HG02623 (cell line): ENCODE data around the gene USP6NL.
"Not testable (repeated sequence)": the region's sequence is repeated elsewhere in the genome, so short reads cannot be mapped to it uniquely, and the experiment has no call there.

Experiments used
- ATAC-seq: cut with Tn5 transposase; IDR thresholded peaks from one replicate; pipeline ENCODE4 v1.9.1; 2021; ENCODE audit warnings: moderate library complexity; ENCODE audit not compliant: unreplicated experiment

Gene USP6NL

DNA sequence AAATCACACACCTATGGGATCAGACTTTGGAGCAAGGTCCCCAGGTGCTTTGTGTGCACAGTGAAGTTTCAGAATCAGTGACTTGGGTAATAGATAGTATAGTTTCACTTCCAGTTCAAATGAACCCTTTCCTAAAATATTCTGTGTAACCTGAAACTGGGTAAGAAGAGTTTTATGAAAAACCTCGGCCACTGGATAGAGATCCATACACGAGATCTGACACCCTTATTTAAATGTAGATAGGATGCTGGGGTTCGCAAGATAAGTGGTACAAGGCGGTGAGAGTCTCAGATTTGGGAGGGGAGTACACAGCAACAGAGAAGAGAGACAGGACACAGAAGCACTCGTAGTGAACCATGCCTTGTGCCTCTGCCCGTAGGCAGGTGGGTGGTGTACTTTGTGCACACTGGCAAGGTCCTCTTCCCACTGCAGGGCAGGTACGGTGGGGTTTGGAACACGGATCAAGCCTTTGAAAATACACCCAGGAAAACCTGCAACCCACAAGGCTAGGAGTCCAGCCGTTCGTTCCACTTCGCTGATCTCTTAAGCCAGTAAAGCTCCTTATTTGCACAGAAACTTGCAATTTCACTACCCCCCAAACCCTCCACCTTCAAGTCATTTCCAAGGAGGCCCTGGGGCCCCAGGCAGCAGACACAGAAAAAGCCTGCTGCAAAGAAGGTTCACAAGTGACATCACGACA lies 162.8 kb downstream of the USP6NL start:
- peak; percentile 85 for ATAC-seq

DNA sequence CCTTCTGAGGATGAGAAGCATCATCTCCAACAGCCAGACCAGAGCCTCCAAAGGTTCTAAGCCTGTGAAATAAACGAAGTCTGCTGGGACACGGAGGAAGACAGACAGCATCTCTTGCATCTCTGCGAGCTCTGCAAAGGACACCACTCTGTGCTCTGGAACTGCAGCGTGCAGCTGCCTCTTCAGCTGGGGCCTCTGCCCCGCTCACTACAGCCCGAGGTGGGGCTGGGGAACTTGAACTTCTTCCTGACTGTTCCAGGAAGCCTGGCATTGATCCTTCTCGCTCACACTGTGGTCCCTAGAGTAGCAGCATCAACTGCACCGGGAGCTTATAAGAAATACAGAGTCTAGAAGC lies 163.3 kb downstream of the USP6NL start:
- ATAC-seq, result peak; percentile 50

- no peak for ATAC-seq
Observed at GRCh38 chr10:11447586-11447985, 163.9 kb downstream of the USP6NL start.

GRCh38 chr10:11446864-11447263 lies 164.6 kb downstream of the USP6NL start:
- no peak for ATAC-seq

GRCh38 chr10:11446133-11446532 lies 165.3 kb downstream of the USP6NL start:
- no peak for ATAC-seq

DNA sequence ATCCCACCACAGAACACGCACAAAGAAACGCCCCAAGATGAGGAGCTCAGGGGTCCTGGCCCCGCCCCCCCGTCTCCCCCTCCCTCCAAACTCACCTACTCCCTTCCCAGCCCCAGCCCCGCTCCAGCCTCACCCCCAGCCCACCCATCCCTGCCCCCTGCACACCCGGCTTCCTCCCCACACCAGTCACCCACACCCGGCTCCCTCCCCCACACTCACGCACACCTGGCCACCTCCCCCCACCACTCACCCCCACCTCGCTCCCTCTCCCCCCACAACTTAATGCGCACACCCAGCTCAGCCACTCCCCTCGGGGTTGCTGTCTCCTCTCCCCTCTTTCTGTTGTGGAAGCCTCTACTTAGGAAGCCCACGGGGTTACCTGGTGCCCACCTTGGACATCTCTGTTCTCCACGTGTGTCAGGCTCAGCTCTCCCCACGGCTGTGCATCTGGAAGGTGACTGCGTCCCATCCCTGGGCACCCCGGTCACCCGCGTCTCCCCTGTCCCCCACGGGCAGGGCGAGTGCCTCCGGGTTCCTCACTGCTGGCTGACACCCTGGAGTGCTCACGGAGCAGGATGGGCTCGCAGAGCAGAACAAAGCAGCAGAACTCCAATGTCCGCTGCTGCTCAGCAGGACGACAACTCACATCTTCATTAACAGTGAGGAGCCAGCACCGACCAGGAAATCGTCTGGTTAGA lies 166.8 kb downstream of the USP6NL start:
- no peak for ATAC-seq

DNA sequence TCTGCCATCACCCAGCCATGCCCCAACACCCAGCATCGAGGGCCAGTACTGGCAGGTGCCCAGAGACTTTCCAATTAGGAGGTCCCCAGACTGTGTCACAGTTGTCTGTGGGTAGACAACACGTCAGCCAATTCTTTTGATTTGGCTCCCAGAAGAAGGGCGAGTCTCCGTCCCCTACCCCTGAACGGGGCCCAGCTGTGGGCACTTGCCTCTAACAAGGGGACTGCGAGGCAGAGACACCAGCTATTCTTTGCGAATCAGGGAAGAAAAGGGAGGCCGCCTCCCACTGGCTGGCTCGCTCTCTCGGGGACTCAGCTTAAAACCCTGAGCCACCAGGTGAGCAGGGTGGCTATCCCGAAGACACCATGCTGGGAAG lies 167.3 kb downstream of the USP6NL start:
- ATAC-seq, result no peak

DNA sequence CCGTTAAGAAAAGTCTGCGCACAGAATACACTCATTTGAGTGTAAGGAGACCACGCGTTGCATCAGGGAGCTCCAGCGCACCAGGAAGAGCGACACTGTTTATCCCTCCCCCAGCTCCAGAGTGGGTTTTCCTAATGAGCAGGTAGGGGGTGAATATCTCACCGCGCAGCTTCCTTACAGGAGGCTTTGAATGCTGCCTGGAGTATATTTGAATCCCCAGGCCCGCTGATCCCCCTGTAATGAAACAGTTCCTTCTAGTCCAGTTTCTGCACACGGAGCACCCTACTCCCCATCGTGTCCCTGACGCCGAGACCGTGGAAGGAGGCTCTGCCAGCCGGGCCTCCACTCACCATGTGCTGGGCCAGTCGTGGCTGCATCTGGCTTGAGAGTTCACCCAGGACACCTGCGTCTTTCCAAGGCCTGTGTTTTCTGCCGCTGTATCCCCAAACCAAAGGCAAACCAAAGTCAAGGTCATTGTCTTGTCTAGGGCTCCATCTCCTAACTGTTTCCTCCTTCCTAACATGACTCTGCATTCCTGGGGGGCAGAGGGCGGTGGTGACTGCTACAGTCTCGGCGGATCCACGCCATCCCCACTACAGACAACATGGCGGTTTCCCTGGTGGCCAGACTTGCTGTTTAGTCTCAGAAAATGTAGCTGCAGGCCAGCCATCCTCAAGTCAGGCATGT lies 167.8 kb downstream of the USP6NL start:
- no peak for ATAC-seq

DNA sequence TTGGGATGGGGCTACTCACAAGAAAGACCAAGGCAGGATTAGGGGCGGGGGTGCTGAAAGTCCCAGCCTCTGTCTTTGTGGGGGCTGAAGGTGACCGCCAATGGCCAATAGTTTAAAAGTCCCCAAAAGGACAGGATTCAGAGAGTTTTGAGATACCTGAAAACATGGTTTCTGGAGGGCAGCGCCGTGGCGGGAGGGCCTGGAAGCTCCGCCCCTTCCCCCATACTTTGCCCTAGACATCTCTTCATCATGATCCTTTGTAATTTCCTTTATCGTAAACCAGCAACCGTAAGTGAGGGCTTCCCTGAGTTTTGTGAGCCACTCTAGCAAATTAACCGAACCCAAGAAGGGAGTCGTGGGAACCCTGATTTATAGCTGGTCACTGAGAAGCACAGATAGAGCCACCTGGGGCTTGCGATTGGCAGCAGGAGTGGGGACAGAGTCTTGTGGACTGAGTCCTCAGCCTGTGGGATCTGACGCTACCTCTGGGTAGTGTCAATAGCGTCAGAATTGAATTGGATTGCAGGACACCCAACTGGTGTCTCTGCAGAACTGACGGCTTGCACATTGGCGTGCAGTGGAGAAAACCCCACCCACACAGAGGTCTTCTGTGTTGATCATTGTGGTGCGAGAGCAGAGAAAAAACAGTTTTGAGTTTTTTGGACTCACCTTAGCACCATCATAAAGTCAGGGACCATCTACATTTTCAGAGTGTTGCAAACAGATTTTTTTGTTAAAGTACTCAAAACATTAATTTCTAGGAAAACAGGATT lies 169.3 kb downstream of the USP6NL start:
- ATAC-seq, result no peak

- ATAC-seq, result no peak
Observed at GRCh38 chr10:11441151-11441535, 170.3 kb downstream of the USP6NL start.

DNA sequence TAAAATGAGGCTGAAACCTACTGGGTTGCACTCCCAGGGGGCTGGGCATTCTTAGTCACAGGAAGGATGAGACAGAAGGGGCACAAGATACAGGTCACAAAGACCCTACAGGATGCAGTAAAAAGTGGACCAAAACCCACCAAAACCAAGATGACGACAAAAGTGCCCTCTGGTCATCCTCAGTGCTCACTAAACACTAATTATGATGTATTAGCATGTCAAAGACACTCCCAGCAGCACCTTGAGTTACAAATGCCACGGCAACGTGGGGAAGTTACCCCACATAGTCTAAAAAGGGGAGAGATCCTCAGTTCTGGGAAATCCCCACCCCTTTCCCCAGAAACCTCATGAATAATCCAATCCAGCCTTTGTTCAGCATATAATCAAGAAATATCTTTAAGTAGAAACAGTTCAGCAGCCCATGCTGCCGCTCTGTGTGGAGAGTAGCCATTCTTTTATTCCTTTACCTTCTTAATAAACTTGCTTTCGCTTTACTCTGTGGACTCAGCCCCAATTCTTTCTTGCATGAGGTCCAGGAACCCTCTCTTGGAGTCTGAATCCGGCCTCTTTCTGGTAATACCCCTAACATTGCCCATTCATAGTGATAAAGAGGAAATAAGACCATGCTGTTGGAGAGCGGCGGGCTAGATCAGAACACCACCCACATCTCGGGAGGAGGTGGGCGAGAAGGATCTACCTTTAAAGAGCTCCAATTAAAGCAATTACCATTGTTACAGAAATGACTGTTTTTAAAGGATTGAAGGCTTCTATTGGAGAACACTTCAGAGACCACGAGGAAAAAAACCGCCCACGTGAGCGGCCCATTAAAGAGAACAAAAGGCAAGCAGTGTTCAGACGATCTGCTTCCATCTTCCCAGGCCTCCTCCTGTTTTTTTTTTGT lies 170.9 kb downstream of the USP6NL start:
- ATAC-seq, result no peak

- ATAC-seq, result no peak
Observed at GRCh38 chr10:11439523-11440053, 171.9 kb downstream of the USP6NL start.

DNA sequence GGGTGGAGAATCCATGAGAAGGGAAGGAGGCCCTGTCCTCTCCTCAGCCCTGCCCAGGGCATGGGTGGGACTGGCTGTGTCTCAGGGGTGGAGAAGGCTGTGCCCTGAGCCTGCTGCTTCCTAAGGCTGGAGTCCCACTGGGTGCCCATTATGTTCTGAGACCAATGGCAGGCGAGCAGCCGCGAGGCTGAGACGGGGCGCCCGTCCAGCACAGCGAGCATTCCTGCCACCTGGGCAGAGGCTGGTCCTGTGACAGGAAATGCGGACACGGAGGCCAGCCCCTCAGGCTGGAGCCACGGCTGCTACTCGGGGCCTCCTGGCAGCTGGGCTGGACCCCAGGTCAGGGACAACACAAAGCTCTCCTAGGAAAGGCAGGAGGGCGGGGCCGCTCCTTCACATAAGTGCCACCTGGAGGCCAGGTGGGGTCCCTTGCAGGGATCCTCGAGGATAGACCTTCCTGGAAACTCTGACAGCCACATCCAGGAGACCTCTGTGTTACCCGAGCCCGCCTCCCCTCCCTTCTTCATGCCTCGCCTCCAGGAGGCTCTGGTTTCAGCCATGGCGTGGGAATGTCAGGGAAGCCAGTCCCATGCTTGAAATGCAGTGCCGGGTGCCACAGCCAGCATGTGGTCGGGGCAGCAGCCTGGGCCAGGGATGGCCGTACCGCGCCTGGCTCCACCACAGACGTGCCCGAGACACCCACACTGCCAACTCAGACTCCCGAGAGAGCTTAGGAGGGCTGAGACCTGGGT lies 173.9 kb downstream of the USP6NL start:
- ATAC-seq, result no peak

GRCh38 chr10:11436445-11436844 lies 175.0 kb downstream of the USP6NL start:
- not testable (repeated sequence) for ATAC-seq

DNA sequence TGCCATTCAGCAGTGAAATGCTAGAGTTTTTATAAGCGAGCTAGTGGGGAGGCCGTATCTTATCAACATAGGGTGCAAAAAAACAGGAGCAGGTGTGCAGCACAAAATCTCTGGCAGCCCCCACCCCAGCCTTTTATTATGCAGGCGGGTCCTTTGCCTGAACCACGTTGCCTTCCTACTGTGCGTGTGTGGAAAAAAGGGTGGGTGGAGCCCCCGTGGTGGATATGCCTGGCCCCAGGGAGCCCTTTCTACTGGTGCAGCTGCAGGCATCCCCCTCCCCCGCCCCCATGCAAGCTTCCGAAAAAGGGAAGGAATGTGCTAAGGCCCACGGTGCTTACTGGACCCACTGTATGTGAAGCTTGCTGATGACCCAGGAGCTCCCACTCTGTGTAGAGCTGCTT lies 175.9 kb downstream of the USP6NL start:
- no peak for ATAC-seq

DNA sequence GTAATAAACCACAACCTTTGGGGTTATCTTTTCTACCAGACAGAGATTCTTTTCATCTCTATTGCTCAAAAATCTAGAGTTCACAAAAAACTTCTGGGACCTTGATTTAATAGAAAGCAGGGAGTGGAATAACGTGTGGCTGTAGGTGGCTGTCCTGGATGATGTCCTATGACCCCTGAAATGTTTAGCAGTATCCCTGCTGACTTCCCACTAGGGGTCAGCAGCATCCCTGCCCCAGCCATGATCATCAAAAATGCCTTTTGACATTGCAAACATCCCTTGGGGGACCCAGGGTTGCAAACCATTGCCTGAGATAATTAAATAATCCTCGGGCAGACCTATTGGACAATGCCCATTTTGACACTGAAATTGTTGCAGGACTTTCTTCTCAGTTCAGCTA lies 177.1 kb downstream of the USP6NL start:
- ATAC-seq, result no peak

- ATAC-seq, result no peak
Observed at GRCh38 chr10:11433657-11434056, 177.8 kb downstream of the USP6NL start.

GRCh38 chr10:11431216-11431555 lies 180.3 kb downstream of the USP6NL start:
- ATAC-seq, result no peak

GRCh38 chr10:11430421-11431215 lies 180.8 kb downstream of the USP6NL start:
- ATAC-seq, result no peak
